Cardiac fibroblast (primary cell): Measurements from ENCODE around the gene MRPL22.

Experiments used
- DNase-seq, 2 donors: peaks; one replicate each; pipeline versions ENCODE4 v3.0.0 to v3.0.0-alpha.2; 2010; ENCODE audit warnings: low read depth in 2 of 2
- H3K4me3 ChIP-seq, 2 donors: replicated peaks in 1 of 2; 1 replicate in 1 of 2; 2 replicates in 1 of 2; pipeline ENCODE4 v1.5.1; 2011; ENCODE audit warnings: low read depth in 2 of 2, low read length in 2 of 2, mild to moderate bottlenecking in 2 of 2, moderate library complexity in 1 of 2
- CTCF ChIP-seq: IDR thresholded peaks from one replicate; pipeline ENCODE4 v1.5.1; 2011; ENCODE audit warnings: low read depth, mild to moderate bottlenecking, low read length, inconsistent platforms

The MRPL22 gene

GRCh38 chr5:154940772-154941620, at the start of gene MRPL22:
TSS of gene MRPL22 (plus strand) at chr5:154941073. CDS start at chr5:154941111, 38 bp downstream.
- peak; percentile 96 to 97 for DNase-seq
- TF ChIP-seq CTCF, result no peak
- peak within 1 kb of the TSS; percentile 63 to 74 for H3K4me3 ChIP-seq

GRCh38 chr5:154892369-154892771, 48.5 kb upstream of the MRPL22 start:
- peak in 1 of 2 donors; percentile 52 for DNase-seq
- H3K4me3 ChIP-seq, result no peak overlapping the region
- TF ChIP-seq CTCF, result no peak

- H3K4me3 ChIP-seq, result no peak overlapping the region
- TF ChIP-seq CTCF, result no peak
- DNase-seq, result no peak
Observed at GRCh38 chr5:154893381-154893780, 47.5 kb upstream of the MRPL22 start.

GRCh38 chr5:154895606-154896561, 45.0 kb upstream of the MRPL22 start:
- H3K4me3 ChIP-seq, result no peak overlapping the region
- no peak for DNase-seq
- TF ChIP-seq CTCF, result no peak

- TF ChIP-seq CTCF, result no peak
- DNase-seq, result no peak
Observed at GRCh38 chr5:154896562-154897165, 44.2 kb upstream of the MRPL22 start.

GRCh38 chr5:154898210-154898609, 42.7 kb upstream of the MRPL22 start:
- TF ChIP-seq CTCF, result no peak
- H3K4me3 ChIP-seq, result no peak overlapping the region
- DNase-seq, result no peak

More at GRCh38 chr5:154896562-154897165, 44.2 kb upstream of the MRPL22 start:
- H3K4me3 ChIP-seq, result no peak overlapping the region
